Measurements from ENCODE around the gene FOXL2. TPM values are rescaled to one million over a fixed set of nuclear protein-coding genes. Genes with fewer than 3 reads are reported as not detected.

Gene FOXL2
- total RNA-seq, 6 donors from 2014 or later, result 0.06 to 0.07 TPM; not detected in 4

- ATAC-seq (ENCODE audit: low FRiP score in 2 of 2) (no peak), DNase-seq (no peak)
- H3K36me3 ChIP-seq, result no peaks in the 10 kb centered on the region
- H3K4me3 ChIP-seq, result no peak overlapping the region
- no peak for TF ChIP-seq POLR2A (IDR thresholded peaks at IDR 0.05)
- no peak for TF ChIP-seq POLR2AphosphoS5 (IDR thresholded peaks at IDR 0.05)
- TF ChIP-seq CTCF (IDR thresholded peaks at IDR 0.05), result no peak
- no peak for TF ChIP-seq EP300 (IDR thresholded peaks at IDR 0.05)
- H3K27me3 ChIP-seq, result peaks cover 2 to 99% (median 67%) of the 10 kb centered on the region in 4 donors
- H3K4me1 ChIP-seq, result peaks cover 56 to 65% (median 60%) of the 10 kb centered on the region in 4 donors
- H3K27ac ChIP-seq, result no peak overlapping the region
- WGBS, 2 donors, result 57 to 71% methylated on average over 4 of the region's 4 CpGs
- H3K9me3 ChIP-seq, result no peaks in the 10 kb centered on the region
These were observed 4.7 kb downstream of the FOXL2 start for GRCh38 chr3:138942271-138942670.

- peak in 4 of 6 experiments; percentile 11 to 20 (median 16) for TF ChIP-seq CTCF (IDR thresholded peaks at IDR 0.05)
- no peak for TF ChIP-seq POLR2AphosphoS5 (IDR thresholded peaks at IDR 0.05)
- peaks cover 56 to 65% (median 60%) of the 10 kb centered on the region in 4 donors for H3K4me1 ChIP-seq
- H3K4me3 ChIP-seq, result no peak overlapping the region
- DNase-seq (peak in 1 of 2 donors; percentile 36), ATAC-seq (ENCODE audit: low FRiP score in 2 of 2) (no peak)
- H3K9me3 ChIP-seq, result no peaks in the 10 kb centered on the region
- H3K36me3 ChIP-seq, result no peaks in the 10 kb centered on the region
- peaks cover 2 to 99% (median 68%) of the 10 kb centered on the region in 4 donors for H3K27me3 ChIP-seq
- 37 to 51% methylated on average over 6 to 7 of the region's 7 CpGs for WGBS, 2 donors
- H3K27ac ChIP-seq, result no peak overlapping the region
These were observed 5.6 kb downstream of the FOXL2 start for GRCh38 chr3:138941259-138941885.

GRCh38 chr3:138940446-138940845, 6.5 kb downstream of the FOXL2 start:
- no peak for TF ChIP-seq CTCF (IDR thresholded peaks at IDR 0.05)
- no peak for TF ChIP-seq POLR2A (IDR thresholded peaks at IDR 0.05)
- DNase-seq, result no peak
- ATAC-seq (ENCODE audit: low FRiP score in 2 of 2), result no peak
- peaks cover 56 to 64% (median 60%) of the 10 kb centered on the region in 4 donors for H3K4me1 ChIP-seq
- H3K36me3 ChIP-seq, result no peaks in the 10 kb centered on the region
- 53 to 66% methylated on average over 6 of the region's 6 CpGs for WGBS, 2 donors
- H3K4me3 ChIP-seq, result no peak overlapping the region
- peaks cover 2 to 97% (median 66%) of the 10 kb centered on the region in 4 donors for H3K27me3 ChIP-seq
- H3K27ac ChIP-seq, result no peak overlapping the region
- H3K9me3 ChIP-seq, result no peaks in the 10 kb centered on the region

GRCh38 chr3:138939561-138940241, 7.2 kb downstream of the FOXL2 start:
- peak in 1 of 2 donors; percentile 82 for DNase-seq
- no peaks in the 10 kb centered on the region for H3K9me3 ChIP-seq
- H3K27ac ChIP-seq, result no peak overlapping the region
- peaks cover 49 to 57% (median 53%) of the 10 kb centered on the region in 4 donors for H3K4me1 ChIP-seq
- no peak for TF ChIP-seq EP300 (IDR thresholded peaks at IDR 0.05)
- TF ChIP-seq CTCF (IDR thresholded peaks at IDR 0.05), result no peak
- TF ChIP-seq POLR2A (IDR thresholded peaks at IDR 0.05), result no peak
- no peak for TF ChIP-seq POLR2AphosphoS5 (IDR thresholded peaks at IDR 0.05)
- peaks cover 2 to 90% (median 61%) of the 10 kb centered on the region in 4 donors for H3K27me3 ChIP-seq
- WGBS, 2 donors, result 6 to 8% methylated on average over 37 to 52 of the region's 52 CpGs
- H3K4me3 ChIP-seq, result no peak overlapping the region
- ATAC-seq (ENCODE audit: low FRiP score in 2 of 2), result no peak
- H3K36me3 ChIP-seq, result no peaks in the 10 kb centered on the region
